Neuron (in vitro differentiated cells): ENCODE results near the gene ZSCAN25.

ENCODE experiments used
- H2AFZ ChIP-seq: one replicate; pipeline ENCODE4 v1.6.1; 2013; ENCODE audit warnings: low read depth, mild to moderate bottlenecking, inconsistent platforms, low read length, moderate library complexity
- H3K27me3 ChIP-seq: one replicate; pipeline ENCODE4 v1.6.1; 2013; ENCODE audit warnings: low read length; ENCODE audit not compliant: insufficient read depth
- H3K36me3 ChIP-seq: one replicate; pipeline ENCODE4 v1.6.1; 2013; ENCODE audit warnings: low read length; ENCODE audit not compliant: insufficient read depth
- H3K4me1 ChIP-seq: one replicate; pipeline ENCODE4 v1.6.1; 2013; ENCODE audit warnings: low read length; ENCODE audit not compliant: insufficient read depth
- H3K4me3 ChIP-seq: 2 replicates; pipeline ENCODE4 v1.5.1; 2013; ENCODE audit warnings: mild to moderate bottlenecking, low read length, moderate library complexity
- H3K9me3 ChIP-seq: one replicate; pipeline ENCODE4 v1.6.1; 2013; ENCODE audit warnings: low read length

ZSCAN25 gene

DNA sequence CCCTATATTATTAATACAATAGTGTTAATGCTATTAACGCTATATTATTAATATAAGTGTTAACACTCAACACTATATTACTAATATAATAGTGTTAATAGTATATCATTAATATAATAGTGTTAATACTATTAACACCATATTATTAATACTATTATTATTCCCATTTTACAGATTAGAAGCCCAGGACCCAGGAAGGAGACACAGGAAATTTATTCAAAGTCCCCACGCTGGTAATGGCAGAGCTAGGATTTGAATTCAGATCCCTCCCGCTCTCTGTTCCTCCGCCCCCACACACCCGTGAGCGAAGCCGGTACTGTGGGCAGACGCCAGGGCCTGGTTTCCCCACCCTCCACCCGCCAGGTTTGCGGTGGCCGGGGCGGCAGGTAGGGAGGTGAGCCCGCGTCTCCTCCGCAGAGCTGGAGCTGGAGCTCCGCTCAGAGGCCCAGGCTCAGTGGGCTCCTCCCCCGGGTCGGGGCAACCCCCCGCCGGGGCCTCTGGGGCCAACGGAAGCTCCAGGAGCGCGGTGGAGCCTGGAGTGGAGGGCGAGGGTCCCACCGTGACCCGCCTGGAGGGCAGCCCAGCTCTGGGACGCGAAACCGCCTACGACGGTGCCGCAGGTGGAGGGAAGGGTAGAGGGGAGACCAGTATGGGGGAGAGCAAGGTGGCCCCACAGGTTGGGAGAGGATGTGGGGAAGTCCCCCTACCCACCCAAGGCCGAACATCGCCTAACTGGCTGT lies 18.8 kb upstream of the ZSCAN25 start, which contains the start of gene TMEM225B:
TSS of gene TMEM225B (plus strand) at position 506 of the 740 bp plus-strand sequence. CDS start 6,122 bp downstream, outside the sequence.
- Histone ChIP-seq H3K27me3 (no peaks in the 10 kb centered on the region), H3K36me3 (no peaks in the 10 kb centered on the region), H3K4me1 (no peaks in the 10 kb centered on the region), H2AFZ (no peak within 1 kb of the TSS), H3K4me3 (no peak within 1 kb of the TSS), H3K9me3 (no peaks in the 10 kb centered on the region)

DNA sequence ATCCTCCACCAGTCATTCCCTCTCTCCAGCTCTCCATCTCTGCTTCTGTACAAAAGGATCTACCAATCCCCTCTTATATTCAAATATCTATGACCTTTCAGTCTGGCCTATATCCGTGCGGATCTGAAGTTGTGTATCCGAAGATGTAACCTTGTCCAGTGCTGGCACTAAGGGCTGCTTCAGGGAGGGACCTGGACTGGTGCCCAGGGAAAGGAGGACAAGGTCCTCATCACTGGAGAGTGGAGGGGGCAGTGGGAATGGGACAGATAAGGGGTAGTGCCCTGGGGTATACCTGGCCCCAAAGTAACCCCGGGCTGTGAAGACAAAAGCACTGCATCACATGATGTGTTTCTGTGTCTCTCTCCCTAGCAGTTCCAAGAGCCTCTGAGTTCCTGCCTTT lies 16.9 kb upstream of the ZSCAN25 start:
- no peaks in the 10 kb centered on the region for H3K9me3 ChIP-seq

DNA sequence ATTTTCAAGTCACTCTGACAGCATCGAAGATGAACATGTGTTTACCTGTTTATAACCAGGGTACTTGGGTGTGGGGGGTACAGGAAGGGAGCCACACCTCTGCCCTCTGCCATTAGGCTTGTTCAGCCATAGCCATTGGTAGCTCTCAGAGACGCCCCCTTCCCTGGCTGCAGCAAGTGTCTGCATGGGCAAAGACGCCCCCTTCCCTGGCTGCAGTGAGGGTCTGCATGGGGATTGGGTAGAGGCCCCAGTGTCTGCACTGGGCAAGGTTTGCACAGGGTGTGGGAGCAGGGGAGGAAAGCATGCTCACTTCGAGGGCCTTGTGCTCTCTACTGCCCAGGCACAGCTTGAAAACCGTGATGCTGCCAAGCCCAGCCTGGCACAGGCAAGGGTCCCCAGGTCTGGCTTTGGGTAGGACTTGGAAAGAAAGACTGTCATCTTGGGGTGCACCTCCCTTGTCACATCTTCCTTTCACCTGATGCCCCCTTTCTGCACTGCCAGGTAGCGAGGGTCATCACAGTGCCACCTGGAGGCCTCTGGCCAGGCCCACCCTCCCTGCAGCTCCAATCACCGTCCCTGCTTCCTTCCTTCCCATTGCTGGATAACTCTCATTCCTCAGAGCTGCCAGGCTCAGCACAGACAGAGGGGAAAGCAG lies 15.0 kb upstream of the ZSCAN25 start:
- Histone ChIP-seq H3K4me1 (no peaks in the 10 kb centered on the region), H2AFZ (no peak overlapping the region), H3K27me3 (no peaks in the 10 kb centered on the region), H3K4me3 (no peak overlapping the region), H3K36me3 (no peaks in the 10 kb centered on the region), H3K9me3 (no peaks in the 10 kb centered on the region)

More for the DNA sequence above, 16.9 kb upstream of the ZSCAN25 start:
- Histone ChIP-seq H2AFZ (no peak overlapping the region), H3K27me3 (no peaks in the 10 kb centered on the region), H3K36me3 (no peaks in the 10 kb centered on the region), H3K4me3 (no peak overlapping the region), H3K4me1 (no peaks in the 10 kb centered on the region)

GRCh38 chr7:99605527-99605926 lies 11.2 kb upstream of the ZSCAN25 start:
- Histone ChIP-seq H3K27me3 (no peaks in the 10 kb centered on the region), H3K36me3 (no peaks in the 10 kb centered on the region), H3K4me1 (no peaks in the 10 kb centered on the region), H2AFZ (no peak overlapping the region), H3K4me3 (no peak overlapping the region), H3K9me3 (no peaks in the 10 kb centered on the region)

GRCh38 chr7:99606531-99606930 lies 10.2 kb upstream of the ZSCAN25 start:
- no peaks in the 10 kb centered on the region for H3K27me3 ChIP-seq
- no peak overlapping the region for H2AFZ ChIP-seq
- H3K4me1 ChIP-seq, result no peaks in the 10 kb centered on the region

GRCh38 chr7:99607548-99607947 lies 9.2 kb upstream of the ZSCAN25 start:
- H3K4me1 ChIP-seq, result no peaks in the 10 kb centered on the region
- H3K27me3 ChIP-seq, result no peaks in the 10 kb centered on the region
- H3K36me3 ChIP-seq, result no peaks in the 10 kb centered on the region
- H3K9me3 ChIP-seq, result no peaks in the 10 kb centered on the region
- no peak overlapping the region for H2AFZ ChIP-seq
- no peak overlapping the region for H3K4me3 ChIP-seq

More at GRCh38 chr7:99606531-99606930, 10.2 kb upstream of the ZSCAN25 start:
- Histone ChIP-seq H3K36me3 (no peaks in the 10 kb centered on the region), H3K4me3 (no peak overlapping the region), H3K9me3 (no peaks in the 10 kb centered on the region)

GRCh38 chr7:99614495-99614894 lies 2.3 kb upstream of the ZSCAN25 start:
- no peak overlapping the region for H3K4me3 ChIP-seq
- H3K36me3 ChIP-seq, result peaks cover 15% of the 10 kb centered on the region
- H3K9me3 ChIP-seq, result no peaks in the 10 kb centered on the region
- peaks cover 9% of the 10 kb centered on the region for H3K4me1 ChIP-seq
- no peak overlapping the region for H2AFZ ChIP-seq
- H3K27me3 ChIP-seq, result no peaks in the 10 kb centered on the region

GRCh38 chr7:99615989-99616358 lies 772 bp upstream of the ZSCAN25 start:
- Histone ChIP-seq H2AFZ (no peak overlapping the region), H3K9me3 (no peaks in the 10 kb centered on the region), H3K4me3 (peak overlapping the region; percentile 58), H3K27me3 (no peaks in the 10 kb centered on the region), H3K4me1 (peaks cover 9% of the 10 kb centered on the region), H3K36me3 (peaks cover 29% of the 10 kb centered on the region)

GRCh38 chr7:99617192-99617781 lies 541 bp downstream of the ZSCAN25 start:
- H3K36me3 ChIP-seq, result peaks cover 41% of the 10 kb centered on the region
- H3K9me3 ChIP-seq, result no peaks in the 10 kb centered on the region
- H3K4me1 ChIP-seq, result peaks cover 9% of the 10 kb centered on the region
- H2AFZ ChIP-seq, result no peak overlapping the region
- no peaks in the 10 kb centered on the region for H3K27me3 ChIP-seq
- peak overlapping the region; percentile 58 for H3K4me3 ChIP-seq

DNA sequence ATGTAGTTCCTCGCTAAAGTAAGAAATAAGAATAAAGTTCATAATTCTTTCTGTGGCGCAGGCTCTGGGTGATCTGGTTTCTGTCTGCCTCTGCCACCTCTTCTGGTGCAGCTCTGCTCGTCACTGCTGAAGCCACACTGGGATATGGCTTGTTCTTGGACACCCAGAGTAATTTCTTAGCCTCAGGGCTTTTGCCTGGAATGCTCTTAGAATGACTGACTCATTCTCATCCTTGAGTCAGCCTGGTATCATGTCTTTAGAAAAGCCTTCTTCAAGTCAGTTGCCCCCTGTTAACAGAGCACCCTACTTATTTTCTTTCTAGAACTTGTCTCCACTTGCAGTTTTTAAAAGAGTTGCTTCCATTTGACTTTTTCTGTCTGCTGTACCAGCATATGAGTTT lies 2.0 kb downstream of the ZSCAN25 start:
- H2AFZ ChIP-seq, result no peak overlapping the region
- no peaks in the 10 kb centered on the region for H3K27me3 ChIP-seq
- no peaks in the 10 kb centered on the region for H3K9me3 ChIP-seq
- no peak overlapping the region for H3K4me3 ChIP-seq
- peaks cover 53% of the 10 kb centered on the region for H3K36me3 ChIP-seq
- peaks cover 9% of the 10 kb centered on the region for H3K4me1 ChIP-seq

- Histone ChIP-seq H3K36me3 (peaks cover 63% of the 10 kb centered on the region), H3K27me3 (no peaks in the 10 kb centered on the region), H3K9me3 (no peaks in the 10 kb centered on the region), H2AFZ (no peak overlapping the region), H3K4me3 (no peak overlapping the region), H3K4me1 (peaks cover 9% of the 10 kb centered on the region)
Observed at GRCh38 chr7:99619571-99620130, 2.9 kb downstream of the ZSCAN25 start.

DNA sequence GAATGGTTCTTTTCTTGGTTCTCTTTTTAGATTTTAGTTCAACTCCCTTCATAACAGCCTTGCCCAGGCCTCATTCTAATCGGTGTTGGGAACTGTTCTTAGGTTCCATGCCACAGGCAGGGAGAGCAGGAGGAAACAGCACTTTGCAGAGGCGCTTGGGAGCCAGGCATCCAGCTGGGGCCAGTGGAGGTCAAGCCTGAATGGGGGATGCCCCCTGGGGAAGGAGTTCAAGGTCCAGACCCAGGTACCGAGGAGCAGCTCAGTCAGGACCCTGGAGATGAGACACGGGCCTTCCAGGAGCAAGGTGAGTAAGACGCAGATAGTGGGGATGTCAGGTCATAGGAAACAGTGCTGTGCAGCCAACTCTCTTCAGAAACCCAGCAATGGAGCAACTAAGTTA lies 4.5 kb downstream of the ZSCAN25 start:
- H3K4me1 ChIP-seq, result peaks cover 9% of the 10 kb centered on the region
- H3K27me3 ChIP-seq, result no peaks in the 10 kb centered on the region
- H2AFZ ChIP-seq, result no peak overlapping the region
- H3K36me3 ChIP-seq, result peaks cover 79% of the 10 kb centered on the region
- H3K4me3 ChIP-seq, result no peak overlapping the region
- no peaks in the 10 kb centered on the region for H3K9me3 ChIP-seq

DNA sequence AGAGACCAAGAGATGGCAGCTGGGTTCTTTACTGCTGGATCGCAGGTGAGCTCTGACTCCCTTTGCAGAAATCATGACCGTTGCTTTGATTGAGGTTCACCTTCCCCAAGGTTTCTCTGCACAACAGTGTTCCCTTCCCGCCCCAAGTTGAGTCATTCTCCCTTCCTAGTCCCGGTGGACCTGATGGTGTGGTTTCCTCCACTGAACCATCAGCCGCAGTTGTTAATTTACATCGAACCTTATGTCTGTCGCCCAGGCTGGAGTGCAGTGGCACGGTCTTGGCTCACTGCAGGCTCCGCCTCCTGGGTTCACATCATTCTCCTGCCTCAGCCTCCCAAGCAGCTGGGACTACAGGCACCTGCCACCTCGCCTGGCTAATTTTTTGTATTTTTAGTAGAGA lies 5.8 kb downstream of the ZSCAN25 start:
- peaks cover 92% of the 10 kb centered on the region for H3K36me3 ChIP-seq
- H3K27me3 ChIP-seq, result no peaks in the 10 kb centered on the region
- no peak overlapping the region for H2AFZ ChIP-seq
- no peak overlapping the region for H3K4me3 ChIP-seq
- H3K4me1 ChIP-seq, result peaks cover 6% of the 10 kb centered on the region
- no peaks in the 10 kb centered on the region for H3K9me3 ChIP-seq
